Measurements from ENCODE around the gene ZNF211. TPM values are rescaled to one million over a fixed set of nuclear protein-coding genes. Genes with fewer than 3 reads are reported as not detected.

ZNF211 gene
- total RNA-seq, 1 experiment from 2014 or later: 10.1 TPM

GRCh38 chr19:57688011-57688763 is 55.2 kb downstream of the ZNF211 start:
- DNase-seq: peak; percentile 53
- intact Hi-C loops (cut with micrococcal nuclease): no loop called here
- ATAC-seq: peak; percentile 33; the same call in 1 of the 2 replicates
- Histone ChIP-seq H3K9me2 (replicated peaks; ENCODE audit: low read length) (no peaks in the 10 kb centered on the region), H3K4me3 (ENCODE audit: low read length) (peak overlapping the region; percentile 2; the same call in 1 of the 2 replicates), H3K9ac (ENCODE audit: low read length) (no peak overlapping the region), H2AFZ (ENCODE audit: low read length) (no peak overlapping the region), H3K27me3 (ENCODE audit: low read length) (no peaks in the 10 kb centered on the region), H4K20me1 (ENCODE audit: low read length) (no peaks in the 10 kb centered on the region), H3K36me3 (ENCODE audit: low read depth, low read length) (peaks cover 95% of the 10 kb centered on the region), H3K27ac (ENCODE audit: low read length) (no peak overlapping the region), H3K4me2 (ENCODE audit: low read length) (no peak overlapping the region), H3K79me2 (ENCODE audit: low read length) (peaks cover 83% of the 10 kb centered on the region), H3F3A (ENCODE audit: low read length, unreplicated experiment) (no peaks in the 10 kb centered on the region), H3K9me3 (ENCODE audit: low read length) (peaks cover 89% of the 10 kb centered on the region), H3K4me1 (ENCODE audit: insufficient read depth, low read length) (no peaks in the 10 kb centered on the region)
- POLR2A ChIA-PET (ENCODE audit: unreplicated experiment): no interaction called here
- BruUV-seq (replicated peaks): no TSS peak
- no peak for TF ChIP-seq CTCF (conservative IDR thresholded peaks at IDR 0.05; ENCODE audit: low read depth, low read length)
- no peak for TF ChIP-seq EZH2phosphoT487 (IDR thresholded peaks at IDR 0.05; ENCODE audit: borderline replicate concordance, low read length)
- no peak for TF ChIP-seq EZH2 (IDR thresholded peaks at IDR 0.05; ENCODE audit: low read length, unreplicated experiment)
- CTCF ChIA-PET: no interaction called here

- H3F3A ChIP-seq (ENCODE audit: low read length, unreplicated experiment): no peaks in the 10 kb centered on the region
- no peak overlapping the region for H2AFZ ChIP-seq (ENCODE audit: low read length)
- H3K27ac ChIP-seq (ENCODE audit: low read length): no peak overlapping the region
- no TSS peak for BruUV-seq (replicated peaks)
- ATAC-seq (peak; percentile 79), DNase-seq (peak; percentile 92)
- no peak overlapping the region for H3K4me3 ChIP-seq (ENCODE audit: low read length)
- H3K36me3 ChIP-seq (ENCODE audit: low read depth, low read length): peaks cover 93% of the 10 kb centered on the region
- no peaks in the 10 kb centered on the region for H4K20me1 ChIP-seq (ENCODE audit: low read length)
- intact Hi-C loops (cut with micrococcal nuclease): no loop called here
- no peak for TF ChIP-seq CTCF (conservative IDR thresholded peaks at IDR 0.05; ENCODE audit: low read depth, low read length)
- no peak for TF ChIP-seq EZH2phosphoT487 (IDR thresholded peaks at IDR 0.05; ENCODE audit: borderline replicate concordance, low read length)
- no peak for TF ChIP-seq EZH2 (IDR thresholded peaks at IDR 0.05; ENCODE audit: low read length, unreplicated experiment)
- POLR2A ChIA-PET (ENCODE audit: unreplicated experiment): no interaction called here
- H3K9me3 ChIP-seq (ENCODE audit: low read length): peaks cover 73% of the 10 kb centered on the region
- H3K4me1 ChIP-seq (ENCODE audit: insufficient read depth, low read length): no peaks in the 10 kb centered on the region
- no peaks in the 10 kb centered on the region for H3K27me3 ChIP-seq (ENCODE audit: low read length)
- peaks cover 68% of the 10 kb centered on the region for H3K79me2 ChIP-seq (ENCODE audit: low read length)
- CTCF ChIA-PET: no interaction called here
- no peak overlapping the region for H3K4me2 ChIP-seq (ENCODE audit: low read length)
- H3K9ac ChIP-seq (ENCODE audit: low read length): no peak overlapping the region
- H3K9me2 ChIP-seq (replicated peaks; ENCODE audit: low read length): no peaks in the 10 kb centered on the region
Observed at GRCh38 chr19:57689750-57690149, 56.8 kb downstream of the ZNF211 start.

Other genes starting within 250 kb of the ZNF211 start
- gene ZNF548, start 243.3 kb upstream of the ZNF211 start, total RNA-seq (2014; rRNA removed): 14.4 and 21.8 TPM in 2 replicates
- gene ZNF17, start 222.0 kb upstream of the ZNF211 start, total RNA-seq (2014; rRNA removed): 4.7 and 7.8 TPM in 2 replicates
- gene ZNF749, start 197.8 kb upstream of the ZNF211 start, total RNA-seq (2014; rRNA removed): 17.6 and 21.9 TPM in 2 replicates
- gene VN1R1, start 176.0 kb upstream of the ZNF211 start, total RNA-seq (2014; rRNA removed): 0.18 TPM in 1 of 2 replicates, not detected in the other
- gene ZNF772, start 155.6 kb upstream of the ZNF211 start, total RNA-seq (2014; rRNA removed): 12.5 and 14.1 TPM in 2 replicates
- gene ZNF419, start 145.4 kb upstream of the ZNF211 start, total RNA-seq (2014; rRNA removed): 16.5 and 22.3 TPM in 2 replicates
- 9.0 and 21.1 TPM in 2 replicates for gene ZNF773, start 133.2 kb upstream of the ZNF211 start, total RNA-seq (2014; rRNA removed)
- gene ZNF549, start 105.8 kb upstream of the ZNF211 start, total RNA-seq (2014; rRNA removed): 4.3 and 5.0 TPM in 2 replicates
- gene ZNF550, start 73.3 kb upstream of the ZNF211 start, total RNA-seq (2014; rRNA removed): 3.1 and 4.2 TPM in 2 replicates
- gene ZNF416, start 54.3 kb upstream of the ZNF211 start, total RNA-seq (2014; rRNA removed): 2.4 and 3.6 TPM in 2 replicates
- 0.33 and 0.46 TPM in 2 replicates for gene ZIK1, start 49.0 kb upstream of the ZNF211 start, total RNA-seq (2014; rRNA removed)
- gene ZNF530, start 33.3 kb upstream of the ZNF211 start, total RNA-seq (2014; rRNA removed): 15.0 and 16.9 TPM in 2 replicates
- 22.2 and 22.3 TPM in 2 replicates for gene ZNF134, start 18.9 kb upstream of the ZNF211 start, total RNA-seq (2014; rRNA removed)
- not detected in 2 replicates for gene ZSCAN4, start 35.8 kb downstream of the ZNF211 start, total RNA-seq (2014; rRNA removed)
- 19.7 and 20.4 TPM in 2 replicates for gene ZNF551, start 48.8 kb downstream of the ZNF211 start, total RNA-seq (2014; rRNA removed)
- gene ZNF154, start 76.0 kb downstream of the ZNF211 start, total RNA-seq (2014; rRNA removed): 0.46 TPM in 1 of 2 replicates, not detected in the other
- gene ZNF671, start 94.5 kb downstream of the ZNF211 start, total RNA-seq (2014; rRNA removed): 2.3 and 4.2 TPM in 2 replicates
- 14.1 and 17.3 TPM in 2 replicates for gene ZNF776, start 113.6 kb downstream of the ZNF211 start, total RNA-seq (2014; rRNA removed)
- gene ZNF586, start 136.5 kb downstream of the ZNF211 start, total RNA-seq (2014; rRNA removed): 13.1 and 13.2 TPM in 2 replicates
- gene ZNF552, start 181.7 kb downstream of the ZNF211 start, total RNA-seq (2014; rRNA removed): 8.4 and 12.0 TPM in 2 replicates
- 21.2 and 28.0 TPM in 2 replicates for gene ZNF587B, start 197.1 kb downstream of the ZNF211 start, total RNA-seq (2014; rRNA removed)
- 16.3 and 21.4 TPM in 2 replicates for gene ZNF587, start 216.7 kb downstream of the ZNF211 start, total RNA-seq (2014; rRNA removed)

Data from PC-3 (cell line).